ENCODE results near the gene GATM. TPM values are rescaled to one million over a fixed set of nuclear protein-coding genes. Genes with fewer than 3 reads are reported as not detected.

The GATM gene
- total and polyA plus RNA-seq, 3 donors from 2014 or later, result 147 to 446 (median 386) TPM

DNA sequence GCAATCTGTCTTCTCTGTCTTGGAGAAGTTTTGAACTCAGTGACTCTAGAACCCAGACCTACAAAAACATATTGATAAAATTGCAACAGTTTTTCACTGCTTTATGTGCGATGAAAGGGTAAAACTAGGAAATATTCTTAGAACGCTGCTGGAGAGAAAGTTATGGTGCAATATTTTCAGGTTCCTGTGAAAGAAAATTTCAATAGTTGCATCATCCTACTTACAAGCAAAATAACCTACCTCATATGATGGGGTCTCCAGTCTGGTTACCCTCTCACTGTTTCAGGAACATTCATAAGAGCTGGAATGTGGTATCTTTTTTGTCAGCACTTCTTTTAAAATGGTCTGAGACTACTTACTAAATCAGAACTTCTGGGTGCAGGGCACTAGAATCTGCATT is 27.1 kb downstream of the GATM start:
- H3K4me3 ChIP-seq, result no peak overlapping the region
- no peaks in the 10 kb centered on the region for H3K27me3 ChIP-seq
- no peaks in the 10 kb centered on the region for H3K36me3 ChIP-seq (ENCODE audit: low read depth, missing control alignments)
- intact Hi-C loops (cut with DNase I; ENCODE audit: low total_unique reads), result no loop called here
- DNase-seq, result no peak
- WGBS, 2 donors, result 73 to 79% methylated on average over 2 of the region's 2 CpGs
- no peak for TF ChIP-seq POLR2A (IDR thresholded peaks at IDR 0.05)
- TF ChIP-seq, protein P1, sequence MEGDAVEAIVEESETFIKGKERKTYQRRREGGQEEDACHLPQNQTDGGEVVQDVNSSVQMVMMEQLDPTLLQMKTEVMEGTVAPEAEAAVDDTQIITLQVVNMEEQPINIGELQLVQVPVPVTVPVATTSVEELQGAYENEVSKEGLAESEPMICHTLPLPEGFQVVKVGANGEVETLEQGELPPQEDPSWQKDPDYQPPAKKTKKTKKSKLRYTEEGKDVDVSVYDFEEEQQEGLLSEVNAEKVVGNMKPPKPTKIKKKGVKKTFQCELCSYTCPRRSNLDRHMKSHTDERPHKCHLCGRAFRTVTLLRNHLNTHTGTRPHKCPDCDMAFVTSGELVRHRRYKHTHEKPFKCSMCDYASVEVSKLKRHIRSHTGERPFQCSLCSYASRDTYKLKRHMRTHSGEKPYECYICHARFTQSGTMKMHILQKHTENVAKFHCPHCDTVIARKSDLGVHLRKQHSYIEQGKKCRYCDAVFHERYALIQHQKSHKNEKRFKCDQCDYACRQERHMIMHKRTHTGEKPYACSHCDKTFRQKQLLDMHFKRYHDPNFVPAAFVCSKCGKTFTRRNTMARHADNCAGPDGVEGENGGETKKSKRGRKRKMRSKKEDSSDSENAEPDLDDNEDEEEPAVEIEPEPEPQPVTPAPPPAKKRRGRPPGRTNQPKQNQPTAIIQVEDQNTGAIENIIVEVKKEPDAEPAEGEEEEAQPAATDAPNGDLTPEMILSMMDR (IDR thresholded peaks at IDR 0.05), result no peak
- H3K9me3 ChIP-seq, result no peaks in the 10 kb centered on the region
- H3K4me1 ChIP-seq, result no peaks in the 10 kb centered on the region
- no peak overlapping the region for H3K27ac ChIP-seq

DNA sequence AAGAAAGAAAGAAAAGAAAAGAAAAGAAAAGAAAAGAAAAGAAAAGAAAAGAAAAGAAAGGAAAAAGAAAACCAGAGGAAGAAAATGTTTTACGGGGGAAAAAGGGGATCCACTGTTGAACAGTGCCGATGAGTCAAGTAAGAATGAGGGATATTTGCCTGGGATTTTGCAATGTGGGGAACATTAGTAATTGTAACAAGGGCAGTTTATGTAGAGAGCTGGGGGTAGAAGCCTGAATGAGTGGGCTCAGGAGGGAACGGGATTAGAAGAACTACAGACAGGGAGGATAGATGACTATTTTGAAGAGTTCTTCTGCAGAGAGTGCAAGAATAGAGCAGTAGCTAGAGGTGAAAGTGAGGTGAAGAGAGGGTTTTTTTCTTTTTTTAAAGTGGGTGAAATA is 28.7 kb downstream of the GATM start:
- DNase-seq, result no peak
- WGBS, 2 donors, result 93 to 95% methylated on average over 3 of the region's 3 CpGs
- Histone ChIP-seq H3K27ac (no peak overlapping the region), H3K4me1 (no peaks in the 10 kb centered on the region), H3K27me3 (no peaks in the 10 kb centered on the region), H3K4me3 (no peak overlapping the region), H3K9me3 (no peaks in the 10 kb centered on the region), H3K36me3 (ENCODE audit: low read depth, missing control alignments) (no peaks in the 10 kb centered on the region)
- intact Hi-C loops (cut with DNase I; ENCODE audit: low total_unique reads), result no loop called here
- TF ChIP-seq POLR2A (IDR thresholded peaks at IDR 0.05), result no peak
- TF ChIP-seq, protein P1 (IDR thresholded peaks at IDR 0.05), result no peak

DNA sequence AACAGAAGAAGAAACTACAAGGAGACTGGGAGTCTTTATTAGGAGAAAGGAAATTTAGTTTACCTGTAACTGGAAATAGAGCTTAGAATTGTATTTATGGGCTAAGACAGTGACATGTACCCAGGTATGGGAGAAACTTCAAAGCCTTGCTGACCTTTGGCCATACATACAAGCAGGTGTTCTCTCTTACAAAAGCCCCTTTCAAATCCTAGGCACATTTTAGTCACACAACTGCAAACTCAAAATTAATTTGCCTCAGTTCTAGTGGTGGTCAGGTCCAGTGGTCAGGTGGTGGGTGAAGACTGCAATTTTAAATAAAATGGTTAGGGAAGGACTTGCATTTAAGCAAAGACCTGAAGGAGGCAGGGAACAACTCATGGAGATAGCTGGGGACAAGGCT is 30.4 kb downstream of the GATM start:
- H3K9me3 ChIP-seq, result no peaks in the 10 kb centered on the region
- no peaks in the 10 kb centered on the region for H3K36me3 ChIP-seq (ENCODE audit: low read depth, missing control alignments)
- TF ChIP-seq, protein P1 (IDR thresholded peaks at IDR 0.05), result no peak
- TF ChIP-seq POLR2A (IDR thresholded peaks at IDR 0.05), result no peak
- H3K4me1 ChIP-seq, result no peaks in the 10 kb centered on the region
- no peak overlapping the region for H3K4me3 ChIP-seq
- DNase-seq, result no peak
- no peak overlapping the region for H3K27ac ChIP-seq
- intact Hi-C loops (cut with DNase I; ENCODE audit: low total_unique reads), result no loop called here
- H3K27me3 ChIP-seq, result no peaks in the 10 kb centered on the region

DNA sequence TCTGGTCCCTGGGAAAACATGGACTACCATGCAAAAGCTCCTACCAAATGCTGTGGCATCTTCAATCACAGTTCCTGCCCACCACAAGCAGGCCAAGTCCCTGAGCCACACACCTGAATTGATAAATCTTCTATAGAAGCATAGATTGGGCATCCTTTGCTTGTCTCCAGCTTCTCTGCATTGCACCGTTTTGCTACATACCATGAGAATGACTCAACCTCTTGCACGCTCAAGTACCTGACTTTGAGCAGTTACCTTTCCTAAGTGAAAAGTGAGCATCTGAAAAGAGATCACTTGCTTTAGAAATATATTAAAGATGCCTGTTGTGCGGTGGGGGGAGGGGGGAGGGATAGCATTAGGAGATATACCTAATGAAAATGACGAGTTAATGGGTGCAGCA is 31.3 kb downstream of the GATM start:
- H3K27ac ChIP-seq, result no peak overlapping the region
- intact Hi-C loops (cut with DNase I; ENCODE audit: low total_unique reads), result no loop called here

DNA sequence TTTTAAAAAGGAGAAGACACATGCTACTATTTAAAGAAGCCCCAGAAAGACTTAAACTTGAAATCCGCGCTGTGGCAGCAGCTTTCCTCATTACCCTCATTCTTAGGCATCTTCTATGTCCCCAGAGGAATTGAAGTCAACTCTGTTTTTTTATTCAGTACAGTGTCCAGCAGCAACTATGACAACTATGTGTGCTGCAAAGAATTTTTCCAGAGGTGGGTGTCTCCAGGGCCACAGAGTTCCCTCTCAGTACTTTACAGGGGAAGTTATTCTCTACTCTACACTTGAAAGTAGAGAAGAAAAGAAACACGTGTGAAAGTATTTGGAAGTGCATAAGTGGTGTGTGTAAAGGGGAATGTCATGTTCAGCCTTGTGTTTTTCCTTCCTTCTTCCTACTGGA is 32.0 kb downstream of the GATM start:
- H3K36me3 ChIP-seq (ENCODE audit: low read depth, missing control alignments), result no peaks in the 10 kb centered on the region
- WGBS, 2 donors, result 34 to 69% methylated on average over 3 of the region's 3 CpGs
- no peaks in the 10 kb centered on the region for H3K9me3 ChIP-seq
- no peak overlapping the region for H3K4me3 ChIP-seq
- intact Hi-C loops (cut with DNase I; ENCODE audit: low total_unique reads), result no loop called here
- no peaks in the 10 kb centered on the region for H3K27me3 ChIP-seq
- TF ChIP-seq, protein P1 (IDR thresholded peaks at IDR 0.05), result no peak
- no peak for TF ChIP-seq POLR2A (IDR thresholded peaks at IDR 0.05)
- DNase-seq, result no peak
- H3K4me1 ChIP-seq, result no peaks in the 10 kb centered on the region
- H3K27ac ChIP-seq, result no peak overlapping the region

More for the DNA sequence above, 31.3 kb downstream of the GATM start:
- H3K4me1 ChIP-seq, result no peaks in the 10 kb centered on the region
- H3K9me3 ChIP-seq, result no peaks in the 10 kb centered on the region
- no peak for DNase-seq
- WGBS, 2 donors, result 60 to 91% methylated on average over 4 of the region's 4 CpGs
- H3K36me3 ChIP-seq (ENCODE audit: low read depth, missing control alignments), result no peaks in the 10 kb centered on the region
- no peak for TF ChIP-seq POLR2A (IDR thresholded peaks at IDR 0.05)
- TF ChIP-seq, protein P1 (IDR thresholded peaks at IDR 0.05), result no peak
- H3K27me3 ChIP-seq, result no peaks in the 10 kb centered on the region
- no peak overlapping the region for H3K4me3 ChIP-seq

All from testis (tissue), 3 donors.